ENCODE results near the gene YRDC.

YRDC gene

GRCh38 chr1:37807555-37808368 lies at the start of gene YRDC, which contains the start of gene C1orf122:
Gene YRDC (minus strand): TSS chr1:37808208. CDS start chr1:37808180, 28 bp downstream.
Gene C1orf122 (plus strand): TSS chr1:37807790. CDS start chr1:37808405, 615 bp downstream.
- FAIRE-seq = no peak

GRCh38 chr1:37854406-37854805 lies 46.4 kb upstream of the YRDC start:
- no peak for FAIRE-seq

- no peak for FAIRE-seq
These were observed 45.1 kb upstream of the YRDC start for GRCh38 chr1:37853157-37853556.

GRCh38 chr1:37851782-37852210 lies 43.8 kb upstream of the YRDC start:
- no peak for FAIRE-seq

- FAIRE-seq = no peak
These were observed 43.3 kb upstream of the YRDC start for GRCh38 chr1:37851262-37851661.

- no peak for FAIRE-seq
These were observed 42.4 kb upstream of the YRDC start for GRCh38 chr1:37850352-37850955.

GRCh38 chr1:37849480-37849879 lies 41.5 kb upstream of the YRDC start:
- FAIRE-seq = no peak

- FAIRE-seq = no peak
These were observed 38.8 kb upstream of the YRDC start for GRCh38 chr1:37846647-37847339.

GRCh38 chr1:37845786-37846185 lies 37.8 kb upstream of the YRDC start:
- FAIRE-seq = no peak

GRCh38 chr1:37845049-37845646 lies 37.1 kb upstream of the YRDC start:
- no peak for FAIRE-seq

- FAIRE-seq = no peak
These were observed 36.5 kb upstream of the YRDC start for GRCh38 chr1:37844536-37844935.

GRCh38 chr1:37841652-37842051 lies 33.6 kb upstream of the YRDC start:
- no peak for FAIRE-seq

- FAIRE-seq = no peak
These were observed 32.7 kb upstream of the YRDC start for GRCh38 chr1:37840711-37841110.

GRCh38 chr1:37839676-37840075 lies 31.7 kb upstream of the YRDC start:
- no peak for FAIRE-seq

GRCh38 chr1:37836788-37837187 lies 28.8 kb upstream of the YRDC start:
- no peak for FAIRE-seq

GRCh38 chr1:37831809-37832208 lies 23.8 kb upstream of the YRDC start:
- FAIRE-seq = no peak

- FAIRE-seq = no peak
These were observed 23.1 kb upstream of the YRDC start for GRCh38 chr1:37831109-37831508.

- no peak for FAIRE-seq
These were observed 20.5 kb upstream of the YRDC start for GRCh38 chr1:37828410-37829074.

GRCh38 chr1:37825506-37825905 lies 17.5 kb upstream of the YRDC start:
- no peak for FAIRE-seq

GRCh38 chr1:37824001-37824400 lies 16.0 kb upstream of the YRDC start:
- FAIRE-seq = no peak

- FAIRE-seq = no peak
These were observed 15.2 kb upstream of the YRDC start for GRCh38 chr1:37822906-37823815.

- no peak for FAIRE-seq
These were observed 13.5 kb upstream of the YRDC start for GRCh38 chr1:37821481-37821880.
